Neural cell (in vitro differentiated cells): ENCODE results near the gene NFE2L2. TPM values are rescaled to one million over a fixed set of nuclear protein-coding genes. Genes with fewer than 3 reads are reported as not detected.

Source experiments
- H2AFZ ChIP-seq: fragments of 200-600, 300-800 bp; sonication (generic), shearing (Covaris generic); 2 replicates; pipeline ENCODE4 v1.6.0; 2014; ENCODE audit warnings: low read depth, mild to moderate bottlenecking, antibody characterized with exemption, low read length, moderate library complexity
- H3F3A ChIP-seq: fragments of 200-600 bp; shearing (Covaris generic); 2 replicates; pipeline ENCODE4 v1.6.1; 2016; ENCODE audit warnings: mild to moderate bottlenecking, moderate library complexity, mixed read lengths, antibody characterized with exemption, low read length; ENCODE audit not compliant: insufficient read depth, poor library complexity, severe bottlenecking
- H3K27ac ChIP-seq: fragments of 200-600, 300-800 bp; sonication (generic), shearing (Covaris generic); 2 replicates; pipeline ENCODE4 v1.5.1; 2014; ENCODE audit warnings: mild to moderate bottlenecking, low read length, moderate library complexity
- H3K27me3 ChIP-seq: fragments of 300-800, 200-600 bp; sonication (generic), shearing (Covaris generic); 2 replicates; pipeline ENCODE4 v1.6.0; 2014; ENCODE audit warnings: mild to moderate bottlenecking, low read depth, low read length, moderate library complexity; ENCODE audit not compliant: insufficient read depth
- H3K36me3 ChIP-seq: fragments of 300-800, 200-600 bp; sonication (generic), shearing (Covaris generic); 2 replicates; pipeline ENCODE4 v1.5.1; 2014; ENCODE audit warnings: mild to moderate bottlenecking, antibody characterized with exemption, low read length, moderate library complexity; ENCODE audit not compliant: insufficient read depth
- H3K4me2 ChIP-seq: fragments of 300-800, 200-600 bp; sonication (generic), shearing (Covaris generic); 2 replicates; pipeline ENCODE4 v1.6.0; 2014; ENCODE audit warnings: mild to moderate bottlenecking, low read length
- H3K4me3 ChIP-seq: fragments of 300-800, 200-600 bp; sonication (generic), shearing (Covaris generic); 2 replicates; pipeline ENCODE4 v1.5.1; 2014; ENCODE audit warnings: mild to moderate bottlenecking, low read length, moderate library complexity
- H3K79me2 ChIP-seq: fragments of 200-600 bp; shearing (Covaris generic); replicated peaks from 2 replicates; pipeline ENCODE4 v1.6.0; 2014; ENCODE audit warnings: mild to moderate bottlenecking, low read length, moderate library complexity; ENCODE audit not compliant: insufficient read depth
- H3K9ac ChIP-seq: fragments of 300-800, 200-600 bp; sonication (generic), shearing (Covaris generic); 2 replicates; pipeline ENCODE4 v1.6.1; 2016; ENCODE audit warnings: mild to moderate bottlenecking, low read length, mixed read lengths
- H3K9me2 ChIP-seq: fragments of 200-600 bp; shearing (Covaris generic); 2 replicates; pipeline ENCODE4 v1.6.1; 2016; ENCODE audit warnings: mild to moderate bottlenecking, low read length, mixed read lengths; ENCODE audit not compliant: insufficient read depth
- H3K9me3 ChIP-seq: fragments of 200-600, 300-800 bp; sonication (generic), shearing (Covaris generic); 2 replicates; pipeline ENCODE4 v1.6.1; 2016; ENCODE audit warnings: mild to moderate bottlenecking, mixed run types, low read length, moderate library complexity, mixed read lengths
- H4K20me1 ChIP-seq: fragments of 200-600 bp; shearing (Covaris generic); 2 replicates; pipeline ENCODE4 v1.6.1; 2016; ENCODE audit warnings: mild to moderate bottlenecking, mixed run types; ENCODE audit not compliant: insufficient read depth
- CTCF ChIP-seq: fragments of 450-650 bp; IDR thresholded peaks from 2 replicates; pipeline ENCODE4 v1.5.1; 2014; ENCODE audit warnings: antibody characterized with exemption, mild to moderate bottlenecking, moderate library complexity; ENCODE audit not compliant: poor library complexity, severe bottlenecking
- EP300 ChIP-seq: fragments of 450-650 bp; conservative IDR thresholded peaks from 2 replicates; pipeline ENCODE4 v1.6.1; 2014; ENCODE audit warnings: antibody characterized with exemption, mild to moderate bottlenecking, moderate library complexity; ENCODE audit not compliant: poor library complexity, severe bottlenecking
- EZH2 ChIP-seq: fragments of 200-600, 300-800 bp; shearing (Covaris generic), sonication (generic); IDR thresholded peaks from 2 replicates; pipeline ENCODE4 v1.6.1; 2014; ENCODE audit warnings: antibody characterized with exemption, low read length, borderline replicate concordance, mild to moderate bottlenecking; ENCODE audit not compliant: insufficient read depth, poor library complexity, severe bottlenecking
- MXI1 ChIP-seq: fragments of 450-650 bp; conservative IDR thresholded peaks from 2 replicates; pipeline ENCODE4 v1.6.1; 2014; ENCODE audit warnings: antibody characterized with exemption, mild to moderate bottlenecking; ENCODE audit not compliant: poor library complexity, severe bottlenecking
- POLR2AphosphoS5 ChIP-seq: IDR thresholded peaks from 2 replicates; pipeline ENCODE4 v1.6.1; 2012
- RAD21 ChIP-seq: fragments of 450-650 bp; conservative IDR thresholded peaks from 2 replicates; pipeline ENCODE4 v1.6.1; 2014; ENCODE audit warnings: antibody characterized with exemption, mild to moderate bottlenecking, moderate library complexity
- SMC3 ChIP-seq: fragments of 450-650 bp; conservative IDR thresholded peaks from 2 replicates; pipeline ENCODE4 v1.6.1; 2014; ENCODE audit warnings: antibody characterized with exemption, mild to moderate bottlenecking, moderate library complexity; ENCODE audit not compliant: poor library complexity
- TAF1 ChIP-seq: IDR thresholded peaks from 2 replicates; pipeline ENCODE4 v1.6.1; 2012; ENCODE audit warnings: low read depth
- polyA plus RNA-seq: library from polyadenylated mRNA; depleted of rRNA; stranded (reverse); fragments of >200 nt; gene quantifications from 2 replicates; pipeline ENCODE4 v1.2.3, GENCODE V29; 2014
- TF ChIP-seq, protein P1 (sequence below): IDR thresholded peaks from 2 replicates; pipeline ENCODE4 v1.6.1; 2012; ENCODE audit warnings: borderline replicate concordance

Gene NFE2L2
- polyA plus RNA-seq, 1 donor from 2014 or later: 1.4 TPM

GRCh38 chr2:177262958-177263450 lies 1.5 kb downstream of the NFE2L2 start:
- H3F3A ChIP-seq: peaks cover 4% of the 10 kb centered on the region
- no peak overlapping the region for H3K27ac ChIP-seq
- H3K9me3 ChIP-seq: no peaks in the 10 kb centered on the region
- H3K4me2 ChIP-seq: peak overlapping the region; percentile 71
- TF ChIP-seq RAD21 (no peak), MXI1 (no peak), TAF1 (no peak), POLR2AphosphoS5 (no peak), EZH2 (no peak), CTCF (no peak), EP300 (no peak), SMC3 (no peak)
- TF ChIP-seq, protein P1, sequence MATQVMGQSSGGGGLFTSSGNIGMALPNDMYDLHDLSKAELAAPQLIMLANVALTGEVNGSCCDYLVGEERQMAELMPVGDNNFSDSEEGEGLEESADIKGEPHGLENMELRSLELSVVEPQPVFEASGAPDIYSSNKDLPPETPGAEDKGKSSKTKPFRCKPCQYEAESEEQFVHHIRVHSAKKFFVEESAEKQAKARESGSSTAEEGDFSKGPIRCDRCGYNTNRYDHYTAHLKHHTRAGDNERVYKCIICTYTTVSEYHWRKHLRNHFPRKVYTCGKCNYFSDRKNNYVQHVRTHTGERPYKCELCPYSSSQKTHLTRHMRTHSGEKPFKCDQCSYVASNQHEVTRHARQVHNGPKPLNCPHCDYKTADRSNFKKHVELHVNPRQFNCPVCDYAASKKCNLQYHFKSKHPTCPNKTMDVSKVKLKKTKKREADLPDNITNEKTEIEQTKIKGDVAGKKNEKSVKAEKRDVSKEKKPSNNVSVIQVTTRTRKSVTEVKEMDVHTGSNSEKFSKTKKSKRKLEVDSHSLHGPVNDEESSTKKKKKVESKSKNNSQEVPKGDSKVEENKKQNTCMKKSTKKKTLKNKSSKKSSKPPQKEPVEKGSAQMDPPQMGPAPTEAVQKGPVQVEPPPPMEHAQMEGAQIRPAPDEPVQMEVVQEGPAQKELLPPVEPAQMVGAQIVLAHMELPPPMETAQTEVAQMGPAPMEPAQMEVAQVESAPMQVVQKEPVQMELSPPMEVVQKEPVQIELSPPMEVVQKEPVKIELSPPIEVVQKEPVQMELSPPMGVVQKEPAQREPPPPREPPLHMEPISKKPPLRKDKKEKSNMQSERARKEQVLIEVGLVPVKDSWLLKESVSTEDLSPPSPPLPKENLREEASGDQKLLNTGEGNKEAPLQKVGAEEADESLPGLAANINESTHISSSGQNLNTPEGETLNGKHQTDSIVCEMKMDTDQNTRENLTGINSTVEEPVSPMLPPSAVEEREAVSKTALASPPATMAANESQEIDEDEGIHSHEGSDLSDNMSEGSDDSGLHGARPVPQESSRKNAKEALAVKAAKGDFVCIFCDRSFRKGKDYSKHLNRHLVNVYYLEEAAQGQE: no peak
- H3K9me2 ChIP-seq: no peaks in the 10 kb centered on the region
- no peaks in the 10 kb centered on the region for H3K36me3 ChIP-seq
- no peak overlapping the region for H2AFZ ChIP-seq
- H3K9ac ChIP-seq: peak overlapping the region; percentile 11
- peak overlapping the region; percentile 80 for H3K4me3 ChIP-seq
- peaks cover 12% of the 10 kb centered on the region for H3K27me3 ChIP-seq
- H3K79me2 ChIP-seq: peaks cover 22% of the 10 kb centered on the region
- H4K20me1 ChIP-seq: no peaks in the 10 kb centered on the region

GRCh38 chr2:177262092-177262491 lies 2.4 kb downstream of the NFE2L2 start:
- H4K20me1 ChIP-seq: no peaks in the 10 kb centered on the region
- H3F3A ChIP-seq: peaks cover 4% of the 10 kb centered on the region
- H3K79me2 ChIP-seq: peaks cover 25% of the 10 kb centered on the region
- H3K36me3 ChIP-seq: no peaks in the 10 kb centered on the region
- no peak overlapping the region for H3K9ac ChIP-seq
- no peak overlapping the region for H3K4me2 ChIP-seq
- no peaks in the 10 kb centered on the region for H3K9me3 ChIP-seq
- H3K4me3 ChIP-seq: no peak overlapping the region
- H3K9me2 ChIP-seq: no peaks in the 10 kb centered on the region
- peaks cover 12% of the 10 kb centered on the region for H3K27me3 ChIP-seq
- TF ChIP-seq RAD21: no peak
- TF ChIP-seq POLR2AphosphoS5: no peak
- TF ChIP-seq TAF1: no peak
- TF ChIP-seq EZH2: no peak
- TF ChIP-seq, protein P1: no peak
- no peak for TF ChIP-seq CTCF
- no peak for TF ChIP-seq EP300
- H2AFZ ChIP-seq: no peak overlapping the region
- no peak overlapping the region for H3K27ac ChIP-seq
